ENCODE measurements around the gene ATG2B.

DNA sequence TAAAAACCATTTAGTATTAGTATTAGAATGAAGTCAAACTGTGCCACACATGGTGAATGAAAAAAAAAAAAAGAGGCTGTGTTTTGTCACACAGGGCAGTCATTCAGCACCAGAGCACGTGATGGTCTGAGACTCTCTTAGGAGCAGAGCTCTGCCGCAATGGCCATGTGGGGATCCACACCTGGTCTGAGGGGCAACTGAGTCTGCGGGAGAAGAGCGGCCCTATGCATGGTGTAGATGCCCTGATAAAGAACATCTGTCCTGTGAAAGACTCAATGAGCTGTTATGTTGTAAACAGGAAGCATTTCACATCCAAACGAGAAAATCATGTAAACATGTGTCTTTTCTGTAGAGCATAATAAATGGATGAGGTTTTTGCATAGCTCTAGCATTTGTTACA, 119.4 kb downstream of the ATG2B start:
- TF ChIP-seq, protein P1, sequence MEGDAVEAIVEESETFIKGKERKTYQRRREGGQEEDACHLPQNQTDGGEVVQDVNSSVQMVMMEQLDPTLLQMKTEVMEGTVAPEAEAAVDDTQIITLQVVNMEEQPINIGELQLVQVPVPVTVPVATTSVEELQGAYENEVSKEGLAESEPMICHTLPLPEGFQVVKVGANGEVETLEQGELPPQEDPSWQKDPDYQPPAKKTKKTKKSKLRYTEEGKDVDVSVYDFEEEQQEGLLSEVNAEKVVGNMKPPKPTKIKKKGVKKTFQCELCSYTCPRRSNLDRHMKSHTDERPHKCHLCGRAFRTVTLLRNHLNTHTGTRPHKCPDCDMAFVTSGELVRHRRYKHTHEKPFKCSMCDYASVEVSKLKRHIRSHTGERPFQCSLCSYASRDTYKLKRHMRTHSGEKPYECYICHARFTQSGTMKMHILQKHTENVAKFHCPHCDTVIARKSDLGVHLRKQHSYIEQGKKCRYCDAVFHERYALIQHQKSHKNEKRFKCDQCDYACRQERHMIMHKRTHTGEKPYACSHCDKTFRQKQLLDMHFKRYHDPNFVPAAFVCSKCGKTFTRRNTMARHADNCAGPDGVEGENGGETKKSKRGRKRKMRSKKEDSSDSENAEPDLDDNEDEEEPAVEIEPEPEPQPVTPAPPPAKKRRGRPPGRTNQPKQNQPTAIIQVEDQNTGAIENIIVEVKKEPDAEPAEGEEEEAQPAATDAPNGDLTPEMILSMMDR (IDR thresholded peaks at IDR 0.05 in 8 of 11, conservative IDR thresholded peaks at IDR 0.05 in 3 of 11): no peak
- no peak for TF ChIP-seq POLR2A (IDR thresholded peaks at IDR 0.05)

Data from spleen (tissue), 7 donors.